ENCODE results near the gene GMPR2.

GRCh38 chr14:24211311-24211710 lies 21.4 kb upstream of the GMPR2 start:
- no peak for TF ChIP-seq POLR2A (IDR thresholded peaks at IDR 0.05)
- no peak for TF ChIP-seq CTCF (IDR thresholded peaks at IDR 0.05)
